NCI-H82 (cell line): ENCODE measurements around the gene MAPK1IP1L.
"Not testable (repeated sequence)": the region's sequence is repeated elsewhere in the genome, so short reads cannot be mapped to it uniquely, and the experiment has no call there.

Source experiments
- DNase-seq: peaks from one replicate; lab custom pipeline; 2025; lab: John Stamatoyannopoulos, UW

Gene MAPK1IP1L

GRCh38 chr14:55054098-55054497 lies 2.7 kb downstream of the MAPK1IP1L start:
- no peak for DNase-seq

GRCh38 chr14:55057919-55058318 lies 6.5 kb downstream of the MAPK1IP1L start:
- no peak for DNase-seq

- no peak for DNase-seq
Measured at GRCh38 chr14:55059333-55059732, 7.9 kb downstream of the MAPK1IP1L start.

GRCh38 chr14:55062517-55063351 lies 11.3 kb downstream of the MAPK1IP1L start:
- no peak for DNase-seq

- DNase-seq, result not testable (repeated sequence)
Measured at GRCh38 chr14:55064896-55065295, 13.4 kb downstream of the MAPK1IP1L start.

GRCh38 chr14:55065411-55065810 lies 14.0 kb downstream of the MAPK1IP1L start:
- DNase-seq, result no peak

GRCh38 chr14:55066223-55066622 lies 14.8 kb downstream of the MAPK1IP1L start:
- no peak for DNase-seq

GRCh38 chr14:55070981-55071411 lies 19.5 kb downstream of the MAPK1IP1L start:
- no peak for DNase-seq

GRCh38 chr14:55071870-55072640 lies 20.6 kb downstream of the MAPK1IP1L start:
- DNase-seq, result peak; percentile 5

GRCh38 chr14:55073856-55074255 lies 22.4 kb downstream of the MAPK1IP1L start:
- DNase-seq, result no peak

GRCh38 chr14:55074662-55075061 lies 23.2 kb downstream of the MAPK1IP1L start:
- DNase-seq, result no peak

- DNase-seq, result no peak
Measured at GRCh38 chr14:55075628-55076175, 24.3 kb downstream of the MAPK1IP1L start.

- peak; percentile 67 for DNase-seq
Measured at GRCh38 chr14:55077170-55078151, 26.0 kb downstream of the MAPK1IP1L start.

- DNase-seq, result not testable (repeated sequence)
Measured at GRCh38 chr14:55079961-55080360, 28.5 kb downstream of the MAPK1IP1L start.

- no peak for DNase-seq
Measured at GRCh38 chr14:55084401-55085059, 33.1 kb downstream of the MAPK1IP1L start.

GRCh38 chr14:55085060-55085660 lies 33.7 kb downstream of the MAPK1IP1L start:
- no peak for DNase-seq

GRCh38 chr14:55086938-55087337 lies 35.5 kb downstream of the MAPK1IP1L start:
- DNase-seq, result no peak

- DNase-seq, result no peak
Measured at GRCh38 chr14:55088356-55088755, 36.9 kb downstream of the MAPK1IP1L start.

- no peak for DNase-seq
Measured at GRCh38 chr14:55092341-55092740, 40.9 kb downstream of the MAPK1IP1L start.

GRCh38 chr14:55094292-55095157 lies 43.1 kb downstream of the MAPK1IP1L start:
- no peak for DNase-seq
